H9 (cell line): ENCODE data around the gene ANKS1B. TPM values are rescaled to one million over a fixed set of nuclear protein-coding genes. Genes with fewer than 3 reads are reported as not detected.

Experiments used
- DNase-seq: peaks from one replicate; pipeline ENCODE4 v3.0.0-alpha.2; 2017
- H2AFZ ChIP-seq: one replicate; pipeline ENCODE4 v1.6.1; 2013; ENCODE audit warnings: mild to moderate bottlenecking, low read length, control low read depth, moderate library complexity
- H2AK5ac ChIP-seq: 2 replicates; pipeline ENCODE4 v1.6.1; 2013; ENCODE audit warnings: low read length, control low read depth, mixed read lengths; ENCODE audit not compliant: insufficient read length
- H2BK120ac ChIP-seq: one replicate; pipeline ENCODE4 v1.6.1; 2013; ENCODE audit warnings: low read depth, mild to moderate bottlenecking, low read length, control low read depth, inconsistent platforms; ENCODE audit not compliant: poor library complexity, severe bottlenecking
- H2BK12ac ChIP-seq: 2 replicates; pipeline ENCODE4 v1.6.1; 2013; ENCODE audit warnings: low read length, control low read depth, mixed read lengths, low read depth; ENCODE audit not compliant: insufficient read length
- H2BK15ac ChIP-seq: 2 replicates; pipeline ENCODE4 v1.6.1; 2013; ENCODE audit warnings: low read depth, low read length, control low read depth
- H2BK20ac ChIP-seq: one replicate; pipeline ENCODE4 v1.6.1; 2013; ENCODE audit warnings: low read depth, mild to moderate bottlenecking, low read length, control low read depth, inconsistent platforms; ENCODE audit not compliant: poor library complexity, severe bottlenecking
- H2BK5ac ChIP-seq: 2 replicates; pipeline ENCODE4 v1.6.1; 2013; ENCODE audit warnings: low read length, control low read depth, mixed read lengths; ENCODE audit not compliant: insufficient read length
- H3K14ac ChIP-seq: 2 replicates; pipeline ENCODE4 v1.6.1; 2013; ENCODE audit warnings: low read length, control low read depth; ENCODE audit not compliant: insufficient read depth
- H3K18ac ChIP-seq: 2 replicates; pipeline ENCODE4 v1.6.1; 2013; ENCODE audit warnings: low read depth, mild to moderate bottlenecking, mixed read lengths, low read length, control low read depth; ENCODE audit not compliant: insufficient read length
- H3K23ac ChIP-seq: 2 replicates; pipeline ENCODE4 v1.6.1; 2013; ENCODE audit warnings: low read length, control low read depth, mixed read lengths, low read depth; ENCODE audit not compliant: insufficient read length
- H3K23me2 ChIP-seq: 2 replicates; pipeline ENCODE4 v1.6.1; 2013; ENCODE audit warnings: low read depth, mild to moderate bottlenecking, mixed read lengths, low read length, control low read depth; ENCODE audit not compliant: insufficient read length, poor library complexity, severe bottlenecking
- H3K27ac ChIP-seq: 2 replicates; pipeline ENCODE4 v1.5.1; 2013; ENCODE audit warnings: low read length, control low read depth, mixed read lengths, low read depth; ENCODE audit not compliant: insufficient read length
- H3K27me3 ChIP-seq: 2 replicates; pipeline ENCODE4 v1.6.1; 2013; ENCODE audit warnings: low read length, control low read depth, inconsistent platforms; ENCODE audit not compliant: insufficient read depth
- H3K4ac ChIP-seq: 2 replicates; pipeline ENCODE4 v1.6.1; 2013; ENCODE audit warnings: low read depth, mild to moderate bottlenecking, control low read depth, inconsistent platforms, low read length, moderate library complexity
- H3K4me1 ChIP-seq: 2 replicates; pipeline ENCODE4 v1.6.1; 2013; ENCODE audit warnings: low read length, control low read depth, inconsistent platforms; ENCODE audit not compliant: insufficient read depth
- H3K4me2 ChIP-seq: 2 replicates; pipeline ENCODE4 v1.6.1; 2013; ENCODE audit warnings: low read length, control low read depth, mixed read lengths; ENCODE audit not compliant: insufficient read length, insufficient read depth
- H3K56ac ChIP-seq: 2 replicates; pipeline ENCODE4 v1.6.1; 2013; ENCODE audit warnings: low read depth, mild to moderate bottlenecking, mixed read lengths, low read length, control low read depth; ENCODE audit not compliant: insufficient read length
- H3K79me1 ChIP-seq: 2 replicates; pipeline ENCODE4 v1.6.1; 2013; ENCODE audit warnings: low read depth, mild to moderate bottlenecking, moderate library complexity, low read length, control low read depth, inconsistent platforms; ENCODE audit not compliant: insufficient read depth, poor library complexity, severe bottlenecking
- H3K79me2 ChIP-seq: 2 replicates; pipeline ENCODE4 v1.6.1; 2013; ENCODE audit warnings: low read length, control low read depth, inconsistent platforms; ENCODE audit not compliant: insufficient read depth
- H3K9ac ChIP-seq: 2 replicates; pipeline ENCODE4 v1.6.1; 2013; ENCODE audit warnings: low read length, control low read depth, mixed read lengths; ENCODE audit not compliant: insufficient read length; ENCODE audit errors: extremely low read depth
- H3K9me3 ChIP-seq: one replicate; pipeline ENCODE4 v1.6.1; 2013; ENCODE audit warnings: low read depth, low read length, inconsistent platforms; ENCODE audit not compliant: control insufficient read depth
- H3T11ph ChIP-seq: one replicate; pipeline ENCODE4 v1.6.1; 2013; ENCODE audit warnings: mild to moderate bottlenecking, low read length, control low read depth, inconsistent platforms
- H4K20me1 ChIP-seq: one replicate; pipeline ENCODE4 v1.6.1; 2013; ENCODE audit not compliant: control insufficient read depth, insufficient read length, insufficient read depth
- H4K5ac ChIP-seq: 2 replicates; pipeline ENCODE4 v1.6.1; 2013; ENCODE audit warnings: low read depth, mild to moderate bottlenecking, mixed read lengths, low read length, control low read depth; ENCODE audit not compliant: insufficient read length
- H4K8ac ChIP-seq: replicated peaks from 2 replicates; pipeline ENCODE4 v1.6.1; 2013; ENCODE audit warnings: low read length, control low read depth, mixed read lengths, low read depth; ENCODE audit not compliant: insufficient read length
- H4K91ac ChIP-seq: 2 replicates; pipeline ENCODE4 v1.6.1; 2013; ENCODE audit warnings: low read depth, mild to moderate bottlenecking, moderate library complexity, mixed read lengths, low read length, control low read depth; ENCODE audit not compliant: insufficient read length
- H3K27ac Mint-ChIP-seq, 3 experiments: 2 replicates in 2 of 3; 3 replicates in 1 of 3; pipeline ENCODE4 v1.8.0; 2020 to 2021; ENCODE audit warnings: mixed read lengths in 3 of 3, mild to moderate bottlenecking in 1 of 3, moderate library complexity in 1 of 3
- H3K27me3 Mint-ChIP-seq: 2 replicates; pipeline ENCODE4 v1.8.0; 2021; ENCODE audit warnings: low read depth, mild to moderate bottlenecking, moderate library complexity, mixed read lengths
- H3K36me3 Mint-ChIP-seq, 3 experiments: 2 replicates in 2 of 3; 3 replicates in 1 of 3; pipeline ENCODE4 v1.8.0; 2020 to 2021; ENCODE audit warnings: low read depth in 3 of 3, mixed read lengths in 3 of 3; ENCODE audit not compliant: insufficient read depth in 1 of 3
- H3K4me1 Mint-ChIP-seq, 2 experiments: 2 replicates each; pipeline ENCODE4 v1.8.0; 2020; ENCODE audit warnings: mixed read lengths in 2 of 2
- H3K4me3 Mint-ChIP-seq, 2 experiments: 2 replicates in 1 of 2; 3 replicates in 1 of 2; pipeline ENCODE4 v1.8.0; 2020 to 2021; ENCODE audit warnings: mild to moderate bottlenecking in 2 of 2, mixed read lengths in 2 of 2, moderate library complexity in 1 of 2
- H3K9me3 Mint-ChIP-seq, 2 experiments: 2 replicates in 1 of 2; 3 replicates in 1 of 2; pipeline ENCODE4 v1.8.0; 2020; ENCODE audit warnings: mild to moderate bottlenecking in 2 of 2, mixed read lengths in 2 of 2, moderate library complexity in 1 of 2
- WGBS: extraction: QIAGEN DNeasy Blood & Tissue Kit; methylation state at CpG from one replicate; pipeline ENCODE4 v1.1.7; 2013; ENCODE audit warnings: missing lambda C conversion rate, low lambda C conversion rate, mixed read lengths; ENCODE audit not compliant: insufficient read length; ENCODE audit errors: extremely low coverage; 5-methylcytosine and 5-hydroxymethylcytosine counted together
- total RNA-seq: library from RNA; stranded (reverse); gene quantifications from 2 replicates; pipeline ENCODE4 v1.2.1, GENCODE V29; 2021
- TF ChIP-seq, protein P1 (sequence below): fragments of 200-600 bp; sonication (generic); conservative IDR thresholded peaks from 3 replicates; pipeline ENCODE4 v1.8.0; 2021; ENCODE audit warnings: antibody characterized with exemption, mild to moderate bottlenecking

Gene ANKS1B
- total RNA-seq, 1 experiment from 2014 or later = 4.1 TPM

DNA sequence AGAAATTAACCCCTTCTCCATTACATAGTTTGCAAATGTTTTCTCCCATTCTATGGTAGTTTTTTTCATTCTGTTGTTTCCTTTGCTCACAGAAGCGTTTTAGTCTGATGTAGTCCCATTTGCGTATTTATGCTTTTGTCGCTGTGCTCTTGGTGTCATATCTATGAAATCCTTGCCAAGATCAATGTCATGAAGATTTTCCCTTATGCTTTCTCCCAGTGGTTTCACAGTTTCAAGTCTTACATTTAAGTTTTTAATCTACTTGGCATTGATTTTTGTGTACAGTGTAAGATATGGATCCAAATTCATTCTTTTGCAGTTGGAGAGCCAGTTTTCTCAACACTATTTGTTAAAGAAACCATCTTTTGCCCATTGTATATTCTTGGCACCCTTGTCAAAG, 982.0 kb downstream of the ANKS1B start:
- no peaks in the 10 kb centered on the region; the same call in 1 of the 2 replicates for H3K27me3 Mint-ChIP-seq
- Histone ChIP-seq H2BK120ac (no peak overlapping the region), H4K20me1 (no peaks in the 10 kb centered on the region), H4K91ac (no peak overlapping the region), H3T11ph (no peak overlapping the region), H3K9me3 (no peaks in the 10 kb centered on the region), H2AFZ (no peak overlapping the region), H3K27ac (no peak overlapping the region), H3K9ac (no peak overlapping the region), H3K79me2 (no peaks in the 10 kb centered on the region), H3K4me1 (no peaks in the 10 kb centered on the region), H3K14ac (no peak overlapping the region), H3K56ac (no peak overlapping the region), H2BK15ac (no peak overlapping the region), H2AK5ac (no peak overlapping the region), H4K5ac (no peak overlapping the region), H3K23me2 (no peaks in the 10 kb centered on the region), H2BK12ac (no peak overlapping the region), H3K4me2 (no peak overlapping the region), H3K4ac (no peak overlapping the region), H3K18ac (no peak overlapping the region), H4K8ac (no peak overlapping the region), H3K79me1 (no peaks in the 10 kb centered on the region), H2BK20ac (no peak overlapping the region), H3K27me3 (no peaks in the 10 kb centered on the region), H3K23ac (no peak overlapping the region), H2BK5ac (no peak overlapping the region)
- H3K4me3 Mint-ChIP-seq = no peak overlapping the region
- no peak for DNase-seq
- H3K9me3 Mint-ChIP-seq = no peaks in the 10 kb centered on the region
- no peak overlapping the region for H3K27ac Mint-ChIP-seq
- no peaks in the 10 kb centered on the region for H3K4me1 Mint-ChIP-seq
- TF ChIP-seq, protein P1, sequence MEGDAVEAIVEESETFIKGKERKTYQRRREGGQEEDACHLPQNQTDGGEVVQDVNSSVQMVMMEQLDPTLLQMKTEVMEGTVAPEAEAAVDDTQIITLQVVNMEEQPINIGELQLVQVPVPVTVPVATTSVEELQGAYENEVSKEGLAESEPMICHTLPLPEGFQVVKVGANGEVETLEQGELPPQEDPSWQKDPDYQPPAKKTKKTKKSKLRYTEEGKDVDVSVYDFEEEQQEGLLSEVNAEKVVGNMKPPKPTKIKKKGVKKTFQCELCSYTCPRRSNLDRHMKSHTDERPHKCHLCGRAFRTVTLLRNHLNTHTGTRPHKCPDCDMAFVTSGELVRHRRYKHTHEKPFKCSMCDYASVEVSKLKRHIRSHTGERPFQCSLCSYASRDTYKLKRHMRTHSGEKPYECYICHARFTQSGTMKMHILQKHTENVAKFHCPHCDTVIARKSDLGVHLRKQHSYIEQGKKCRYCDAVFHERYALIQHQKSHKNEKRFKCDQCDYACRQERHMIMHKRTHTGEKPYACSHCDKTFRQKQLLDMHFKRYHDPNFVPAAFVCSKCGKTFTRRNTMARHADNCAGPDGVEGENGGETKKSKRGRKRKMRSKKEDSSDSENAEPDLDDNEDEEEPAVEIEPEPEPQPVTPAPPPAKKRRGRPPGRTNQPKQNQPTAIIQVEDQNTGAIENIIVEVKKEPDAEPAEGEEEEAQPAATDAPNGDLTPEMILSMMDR = no peak
- H3K36me3 Mint-ChIP-seq = no peaks in the 10 kb centered on the region
- no CpG with 5 or more reads among the region's 3 CpGs for WGBS
